Measurements from ENCODE around the gene PTPN14.

DNA sequence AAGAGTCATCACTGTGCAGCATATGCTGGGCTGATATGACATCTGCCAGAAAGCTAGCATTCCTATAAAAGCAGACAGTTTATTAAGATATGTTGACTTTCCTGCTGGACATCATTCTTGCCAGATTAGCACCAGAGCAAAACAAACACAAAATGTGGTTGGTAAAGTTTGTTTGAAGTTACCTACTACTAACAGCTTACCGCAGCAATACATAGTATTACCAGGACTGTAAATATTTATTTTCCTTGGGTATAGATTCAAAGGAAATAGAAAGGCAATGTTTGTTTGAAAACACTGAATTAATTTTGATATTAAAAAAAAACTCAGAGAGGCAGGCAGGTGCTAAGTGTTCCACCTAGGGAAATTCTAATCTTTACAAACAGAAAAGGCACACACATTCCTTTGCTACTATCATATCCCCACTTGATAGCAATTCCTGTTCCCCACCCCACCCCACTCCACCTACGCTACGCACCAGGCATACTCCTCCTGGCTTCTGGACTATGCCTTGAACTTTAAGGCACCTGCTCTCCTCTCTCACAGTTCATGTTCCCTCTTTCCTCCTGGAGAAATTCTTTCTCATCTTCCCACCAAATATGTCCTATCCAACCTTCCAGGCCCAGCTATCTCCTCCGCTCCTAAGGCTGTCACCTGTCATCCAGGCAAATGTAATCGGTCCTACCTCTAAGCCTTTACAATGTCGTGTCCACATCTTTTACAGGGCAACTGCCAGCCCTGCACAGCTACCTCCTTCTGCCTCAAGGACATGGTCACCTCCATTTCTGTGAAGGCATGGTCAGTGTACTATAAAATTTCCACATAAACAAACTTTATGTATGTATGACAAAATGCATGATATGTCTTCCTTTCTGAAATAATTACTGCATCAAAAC lies 34.7 kb downstream of the PTPN14 start:
- TF ChIP-seq, protein P1, sequence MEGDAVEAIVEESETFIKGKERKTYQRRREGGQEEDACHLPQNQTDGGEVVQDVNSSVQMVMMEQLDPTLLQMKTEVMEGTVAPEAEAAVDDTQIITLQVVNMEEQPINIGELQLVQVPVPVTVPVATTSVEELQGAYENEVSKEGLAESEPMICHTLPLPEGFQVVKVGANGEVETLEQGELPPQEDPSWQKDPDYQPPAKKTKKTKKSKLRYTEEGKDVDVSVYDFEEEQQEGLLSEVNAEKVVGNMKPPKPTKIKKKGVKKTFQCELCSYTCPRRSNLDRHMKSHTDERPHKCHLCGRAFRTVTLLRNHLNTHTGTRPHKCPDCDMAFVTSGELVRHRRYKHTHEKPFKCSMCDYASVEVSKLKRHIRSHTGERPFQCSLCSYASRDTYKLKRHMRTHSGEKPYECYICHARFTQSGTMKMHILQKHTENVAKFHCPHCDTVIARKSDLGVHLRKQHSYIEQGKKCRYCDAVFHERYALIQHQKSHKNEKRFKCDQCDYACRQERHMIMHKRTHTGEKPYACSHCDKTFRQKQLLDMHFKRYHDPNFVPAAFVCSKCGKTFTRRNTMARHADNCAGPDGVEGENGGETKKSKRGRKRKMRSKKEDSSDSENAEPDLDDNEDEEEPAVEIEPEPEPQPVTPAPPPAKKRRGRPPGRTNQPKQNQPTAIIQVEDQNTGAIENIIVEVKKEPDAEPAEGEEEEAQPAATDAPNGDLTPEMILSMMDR (IDR thresholded peaks at IDR 0.05; ENCODE audit: low read depth, low read length): no peak
- no peak for TF ChIP-seq EZH2phosphoT487 (IDR thresholded peaks at IDR 0.05; ENCODE audit: low read depth)
